Esophagus squamous epithelium (tissue), 4 donors: ENCODE results near the gene CIT.

Experiments
- POLR2A ChIP-seq, 4 donors: fragments of 450-650 bp; IDR thresholded peaks; one replicate each; pipeline ENCODE4 v1.6.1; 2017; ENCODE audit warnings: antibody characterized with exemption in 4 of 4, mild to moderate bottlenecking in 4 of 4, moderate library complexity in 3 of 4
- TF ChIP-seq, protein P1 (sequence below), 6 experiments: fragments of 450-650 bp in 4 of 6; fragments of 200-600 bp in 2 of 6; sonication (generic) in 2 of 6; IDR thresholded peaks; one replicate each; pipeline ENCODE4 v1.5.1; 2016 to 2019; ENCODE audit warnings: antibody characterized with exemption in 6 of 6, mild to moderate bottlenecking in 4 of 6, moderate library complexity in 4 of 6

DNA sequence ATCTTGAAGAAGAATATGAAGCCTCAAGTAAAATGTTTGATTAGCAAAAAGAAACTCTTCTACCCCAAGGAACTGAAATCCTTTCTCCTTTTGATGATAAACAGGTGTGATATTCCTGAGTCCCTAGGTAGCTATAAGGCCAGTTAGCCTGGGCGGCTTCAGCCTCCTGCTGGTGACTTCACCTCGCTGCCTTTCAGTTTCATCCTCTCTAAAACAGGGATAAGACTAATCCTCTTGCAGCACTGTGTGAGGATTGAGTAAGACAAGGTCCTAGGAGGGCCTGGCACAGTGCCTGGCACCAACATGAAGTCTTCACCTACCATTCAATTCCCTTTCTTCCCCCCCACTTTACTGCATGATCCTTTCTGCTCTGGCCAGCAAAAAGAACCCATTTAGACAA lies 42.1 kb downstream of the CIT start:
- TF ChIP-seq POLR2A (IDR thresholded peaks at IDR 0.05) = no peak
- TF ChIP-seq, protein P1, sequence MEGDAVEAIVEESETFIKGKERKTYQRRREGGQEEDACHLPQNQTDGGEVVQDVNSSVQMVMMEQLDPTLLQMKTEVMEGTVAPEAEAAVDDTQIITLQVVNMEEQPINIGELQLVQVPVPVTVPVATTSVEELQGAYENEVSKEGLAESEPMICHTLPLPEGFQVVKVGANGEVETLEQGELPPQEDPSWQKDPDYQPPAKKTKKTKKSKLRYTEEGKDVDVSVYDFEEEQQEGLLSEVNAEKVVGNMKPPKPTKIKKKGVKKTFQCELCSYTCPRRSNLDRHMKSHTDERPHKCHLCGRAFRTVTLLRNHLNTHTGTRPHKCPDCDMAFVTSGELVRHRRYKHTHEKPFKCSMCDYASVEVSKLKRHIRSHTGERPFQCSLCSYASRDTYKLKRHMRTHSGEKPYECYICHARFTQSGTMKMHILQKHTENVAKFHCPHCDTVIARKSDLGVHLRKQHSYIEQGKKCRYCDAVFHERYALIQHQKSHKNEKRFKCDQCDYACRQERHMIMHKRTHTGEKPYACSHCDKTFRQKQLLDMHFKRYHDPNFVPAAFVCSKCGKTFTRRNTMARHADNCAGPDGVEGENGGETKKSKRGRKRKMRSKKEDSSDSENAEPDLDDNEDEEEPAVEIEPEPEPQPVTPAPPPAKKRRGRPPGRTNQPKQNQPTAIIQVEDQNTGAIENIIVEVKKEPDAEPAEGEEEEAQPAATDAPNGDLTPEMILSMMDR (IDR thresholded peaks at IDR 0.05) = peak in 1 of 6 experiments; percentile 13
